Neuron (in vitro differentiated cells): ENCODE data around the gene DIPK2A.

ENCODE experiments used
- H2AFZ ChIP-seq: one replicate; pipeline ENCODE4 v1.6.1; 2013; ENCODE audit warnings: low read depth, mild to moderate bottlenecking, inconsistent platforms, low read length, moderate library complexity
- H3K27me3 ChIP-seq: one replicate; pipeline ENCODE4 v1.6.1; 2013; ENCODE audit warnings: low read length; ENCODE audit not compliant: insufficient read depth
- H3K36me3 ChIP-seq: one replicate; pipeline ENCODE4 v1.6.1; 2013; ENCODE audit warnings: low read length; ENCODE audit not compliant: insufficient read depth
- H3K4me1 ChIP-seq: one replicate; pipeline ENCODE4 v1.6.1; 2013; ENCODE audit warnings: low read length; ENCODE audit not compliant: insufficient read depth
- H3K4me3 ChIP-seq: 2 replicates; pipeline ENCODE4 v1.5.1; 2013; ENCODE audit warnings: mild to moderate bottlenecking, low read length, moderate library complexity
- H3K9me3 ChIP-seq: one replicate; pipeline ENCODE4 v1.6.1; 2013; ENCODE audit warnings: low read length

The DIPK2A gene

GRCh38 chr3:143971359-143972154 lies at the start of gene DIPK2A:
DIPK2A (plus strand) TSS chr3:143971823; CDS start chr3:143972333, 510 bp downstream.
- Histone ChIP-seq H3K9me3 (no peaks in the 10 kb centered on the region), H2AFZ (peak within 1 kb of the TSS; percentile 31), H3K36me3 (no peaks in the 10 kb centered on the region), H3K4me3 (peak within 1 kb of the TSS; percentile 94), H3K4me1 (peaks cover 15% of the 10 kb centered on the region), H3K27me3 (no peaks in the 10 kb centered on the region)

GRCh38 chr3:143924522-143925285 lies 46.9 kb upstream of the DIPK2A start:
- no peaks in the 10 kb centered on the region for H3K9me3 ChIP-seq
- H3K36me3 ChIP-seq = no peaks in the 10 kb centered on the region
- H3K4me3 ChIP-seq = no peak overlapping the region
- H3K27me3 ChIP-seq = peaks cover 2% of the 10 kb centered on the region
- no peak overlapping the region for H2AFZ ChIP-seq
- peaks cover 4% of the 10 kb centered on the region for H3K4me1 ChIP-seq

- H3K9me3 ChIP-seq = no peaks in the 10 kb centered on the region
- no peak overlapping the region for H2AFZ ChIP-seq
- no peak overlapping the region for H3K4me3 ChIP-seq
- peaks cover 2% of the 10 kb centered on the region for H3K27me3 ChIP-seq
- H3K4me1 ChIP-seq = no peaks in the 10 kb centered on the region
- H3K36me3 ChIP-seq = no peaks in the 10 kb centered on the region
These were observed 43.6 kb upstream of the DIPK2A start for GRCh38 chr3:143928056-143928455.

- Histone ChIP-seq H3K4me3 (no peak overlapping the region), H2AFZ (no peak overlapping the region), H3K27me3 (peaks cover 2% of the 10 kb centered on the region), H3K4me1 (no peaks in the 10 kb centered on the region), H3K36me3 (no peaks in the 10 kb centered on the region), H3K9me3 (no peaks in the 10 kb centered on the region)
These were observed 42.9 kb upstream of the DIPK2A start for GRCh38 chr3:143928541-143929255.

GRCh38 chr3:143934791-143935190 lies 36.8 kb upstream of the DIPK2A start:
- no peaks in the 10 kb centered on the region for H3K27me3 ChIP-seq
- H3K4me3 ChIP-seq = no peak overlapping the region
- H2AFZ ChIP-seq = no peak overlapping the region
- H3K9me3 ChIP-seq = no peaks in the 10 kb centered on the region
- no peaks in the 10 kb centered on the region for H3K36me3 ChIP-seq
- H3K4me1 ChIP-seq = no peaks in the 10 kb centered on the region

- Histone ChIP-seq H2AFZ (no peak overlapping the region), H3K27me3 (no peaks in the 10 kb centered on the region), H3K36me3 (no peaks in the 10 kb centered on the region), H3K4me3 (no peak overlapping the region), H3K4me1 (no peaks in the 10 kb centered on the region), H3K9me3 (no peaks in the 10 kb centered on the region)
These were observed 35.9 kb upstream of the DIPK2A start for GRCh38 chr3:143935678-143936077.

- Histone ChIP-seq H2AFZ (no peak overlapping the region), H3K9me3 (no peaks in the 10 kb centered on the region), H3K36me3 (no peaks in the 10 kb centered on the region), H3K4me3 (no peak overlapping the region), H3K4me1 (no peaks in the 10 kb centered on the region), H3K27me3 (no peaks in the 10 kb centered on the region)
These were observed 20.8 kb upstream of the DIPK2A start for GRCh38 chr3:143950810-143951209.

- Histone ChIP-seq H3K36me3 (no peaks in the 10 kb centered on the region), H3K27me3 (no peaks in the 10 kb centered on the region), H3K4me3 (no peak overlapping the region), H3K4me1 (no peaks in the 10 kb centered on the region), H3K9me3 (no peaks in the 10 kb centered on the region), H2AFZ (no peak overlapping the region)
These were observed 20.2 kb upstream of the DIPK2A start for GRCh38 chr3:143951351-143951971.

GRCh38 chr3:143952569-143953072 lies 19.0 kb upstream of the DIPK2A start:
- no peaks in the 10 kb centered on the region for H3K36me3 ChIP-seq
- no peaks in the 10 kb centered on the region for H3K4me1 ChIP-seq
- no peaks in the 10 kb centered on the region for H3K9me3 ChIP-seq
- H2AFZ ChIP-seq = no peak overlapping the region
- no peak overlapping the region for H3K4me3 ChIP-seq
- no peaks in the 10 kb centered on the region for H3K27me3 ChIP-seq

- no peaks in the 10 kb centered on the region for H3K4me1 ChIP-seq
- no peaks in the 10 kb centered on the region for H3K27me3 ChIP-seq
- no peaks in the 10 kb centered on the region for H3K9me3 ChIP-seq
- H3K36me3 ChIP-seq = no peaks in the 10 kb centered on the region
- H3K4me3 ChIP-seq = no peak overlapping the region
- no peak overlapping the region for H2AFZ ChIP-seq
These were observed 16.5 kb upstream of the DIPK2A start for GRCh38 chr3:143955113-143955512.

- no peaks in the 10 kb centered on the region for H3K9me3 ChIP-seq
- H3K36me3 ChIP-seq = no peaks in the 10 kb centered on the region
- H3K4me1 ChIP-seq = no peaks in the 10 kb centered on the region
- no peaks in the 10 kb centered on the region for H3K27me3 ChIP-seq
- no peak overlapping the region for H3K4me3 ChIP-seq
- H2AFZ ChIP-seq = no peak overlapping the region
These were observed 14.8 kb upstream of the DIPK2A start for GRCh38 chr3:143956838-143957237.

- H3K36me3 ChIP-seq = no peaks in the 10 kb centered on the region
- H3K4me1 ChIP-seq = no peaks in the 10 kb centered on the region
- no peak overlapping the region for H3K4me3 ChIP-seq
- no peaks in the 10 kb centered on the region for H3K9me3 ChIP-seq
- H3K27me3 ChIP-seq = no peaks in the 10 kb centered on the region
- no peak overlapping the region for H2AFZ ChIP-seq
These were observed 14.2 kb upstream of the DIPK2A start for GRCh38 chr3:143957453-143957852.
